GM21619 (cell line): ENCODE data around the gene KRT72.

Experiments
- ATAC-seq: cut with Tn5 transposase; IDR thresholded peaks from one replicate; pipeline ENCODE4 v1.9.1; 2021; ENCODE audit not compliant: unreplicated experiment

The KRT72 gene

DNA sequence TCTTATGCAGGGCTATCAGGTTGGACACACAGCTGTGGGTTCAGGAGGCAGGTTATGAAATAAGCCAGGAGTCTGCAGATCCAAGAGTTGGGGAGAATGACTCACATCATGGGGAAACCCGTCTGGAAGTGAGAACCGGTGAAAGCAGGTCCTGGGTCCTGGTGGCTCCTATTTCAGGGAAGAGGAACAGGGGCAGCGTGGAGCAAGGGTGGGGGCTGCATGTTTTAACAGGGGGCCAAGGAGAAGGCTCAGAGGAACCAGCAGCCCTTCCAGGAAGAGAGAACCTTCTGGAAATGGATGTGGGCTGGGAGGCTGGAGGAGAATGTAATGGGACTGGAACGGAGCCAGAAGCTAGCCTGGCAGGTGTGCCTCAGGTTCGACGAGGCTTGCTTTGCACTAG lies 19.8 kb downstream of the KRT72 start:
- ATAC-seq = no peak

DNA sequence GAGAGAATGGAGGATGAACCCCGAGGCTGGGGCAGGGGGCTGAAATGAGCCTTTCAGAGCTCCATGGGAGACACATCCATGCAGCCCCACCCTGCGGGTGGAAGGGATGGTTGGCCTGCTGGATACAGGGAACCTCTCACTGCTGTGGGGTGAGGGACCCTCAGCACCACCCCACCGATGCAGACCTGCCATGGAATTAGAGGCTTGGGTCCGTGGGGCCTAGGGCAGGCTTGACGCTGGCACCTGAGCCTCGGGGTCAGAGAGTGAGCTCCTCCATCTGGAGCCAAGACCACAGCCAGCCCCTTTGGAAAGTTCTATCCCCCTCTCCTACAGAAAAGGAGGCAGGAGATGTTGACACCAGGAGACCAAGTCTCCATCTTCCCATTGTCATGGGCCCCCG lies 20.2 kb downstream of the KRT72 start:
- no peak for ATAC-seq

DNA sequence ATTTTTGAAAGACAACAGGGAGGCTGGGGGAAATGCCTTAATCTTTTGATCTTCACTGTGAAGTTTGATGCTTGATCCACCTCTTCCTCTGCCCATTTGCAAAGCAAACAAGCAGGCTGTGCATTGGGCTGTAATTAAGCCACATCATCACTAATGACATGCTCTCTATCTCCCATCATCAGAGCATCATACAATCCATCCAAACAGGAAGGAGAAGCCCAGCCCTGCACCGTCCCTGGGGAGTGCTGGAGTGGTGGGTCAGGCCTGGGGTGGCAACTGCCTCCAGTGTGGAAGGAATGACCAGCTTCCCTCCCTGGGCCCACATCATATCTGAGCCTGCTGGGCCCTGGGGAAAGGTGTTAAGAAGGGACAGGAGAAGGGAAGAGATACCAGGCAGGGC lies 20.8 kb downstream of the KRT72 start:
- no peak for ATAC-seq

DNA sequence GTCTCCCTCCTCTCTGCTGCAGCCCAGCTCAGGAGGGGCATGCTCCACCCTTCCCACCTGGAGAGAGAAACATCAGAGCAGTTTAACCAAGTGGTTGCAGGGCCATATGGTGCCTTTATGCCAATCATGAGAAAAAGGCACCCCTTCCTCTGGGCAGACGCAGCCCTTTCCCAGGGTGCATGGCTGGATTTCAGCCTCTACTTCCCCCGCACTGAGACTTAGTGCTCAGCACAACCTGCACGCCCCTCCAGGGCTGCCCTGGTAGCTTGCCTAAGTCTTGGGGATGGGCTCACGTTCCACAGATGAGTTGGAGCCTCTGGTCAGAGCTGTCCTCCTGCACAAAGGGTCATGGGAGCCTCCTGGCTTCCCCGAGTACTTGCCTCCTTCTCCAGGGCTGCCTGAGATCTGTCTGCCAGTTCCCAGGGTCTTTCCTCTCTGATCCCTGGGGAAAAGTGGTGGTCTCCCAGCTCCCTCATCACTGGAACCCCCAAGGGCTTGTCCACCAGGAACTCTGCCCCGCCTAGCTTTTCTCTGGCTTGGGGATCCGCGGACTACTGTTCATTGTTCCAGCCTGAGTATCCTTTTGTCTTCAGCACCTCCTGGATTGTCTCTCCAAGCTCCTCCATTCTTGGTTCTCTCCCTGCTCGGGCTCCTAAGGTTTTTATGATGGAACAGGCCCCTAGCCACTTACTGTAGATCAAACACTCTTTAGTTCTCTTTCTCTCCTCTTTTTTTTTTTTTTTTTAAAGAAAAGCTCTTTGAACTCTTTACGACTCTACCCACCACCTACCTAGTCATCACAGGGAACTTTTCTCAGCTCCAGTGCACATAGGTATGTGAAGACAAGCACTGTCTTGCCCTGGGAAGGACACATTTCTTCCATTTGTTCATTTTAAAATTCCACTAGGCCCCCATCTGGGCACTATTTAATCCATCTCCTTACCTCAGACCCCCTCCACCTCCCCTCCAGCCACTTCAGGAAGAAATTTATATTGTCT lies 21.5 kb downstream of the KRT72 start:
- ATAC-seq = no peak

DNA sequence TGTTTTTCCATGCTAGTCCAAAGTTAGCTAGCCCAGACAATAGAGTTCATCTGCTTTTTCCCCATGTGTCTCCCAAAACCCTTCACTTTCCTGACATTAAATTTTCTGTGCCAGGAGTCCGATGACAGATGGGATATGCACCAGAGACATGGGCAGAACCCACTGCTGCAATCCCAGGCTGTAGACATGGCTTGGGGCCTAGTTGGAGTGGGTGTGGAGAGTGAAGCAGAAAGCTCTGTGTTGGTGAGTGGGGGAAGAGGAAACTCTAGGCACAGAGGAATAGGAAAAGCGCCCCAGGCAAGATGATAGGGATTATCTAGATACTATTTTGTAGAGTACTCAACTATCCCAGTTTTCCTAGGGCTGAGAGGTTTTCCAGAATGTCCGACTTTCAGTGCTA lies 22.8 kb downstream of the KRT72 start:
- no peak for ATAC-seq

DNA sequence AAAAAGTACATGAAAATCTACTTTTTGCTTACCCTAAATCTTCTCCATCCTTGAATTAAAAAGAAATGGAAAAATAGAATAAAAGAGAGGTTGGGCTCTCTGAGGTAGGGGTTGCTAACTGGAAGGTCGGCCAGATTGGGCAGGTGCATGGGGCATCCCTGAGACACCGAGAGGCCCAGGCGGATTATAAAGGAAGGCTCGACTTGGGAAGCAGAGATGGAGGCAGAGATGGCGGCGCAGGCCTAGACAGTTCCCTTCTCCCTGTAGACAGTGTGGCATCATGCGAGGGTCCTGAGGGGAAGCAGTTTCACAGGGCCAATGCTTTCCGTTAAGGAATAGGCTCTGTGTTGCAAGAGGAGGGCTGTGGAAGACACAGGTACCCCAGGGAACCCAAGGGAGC lies 23.9 kb downstream of the KRT72 start:
- no peak for ATAC-seq

DNA sequence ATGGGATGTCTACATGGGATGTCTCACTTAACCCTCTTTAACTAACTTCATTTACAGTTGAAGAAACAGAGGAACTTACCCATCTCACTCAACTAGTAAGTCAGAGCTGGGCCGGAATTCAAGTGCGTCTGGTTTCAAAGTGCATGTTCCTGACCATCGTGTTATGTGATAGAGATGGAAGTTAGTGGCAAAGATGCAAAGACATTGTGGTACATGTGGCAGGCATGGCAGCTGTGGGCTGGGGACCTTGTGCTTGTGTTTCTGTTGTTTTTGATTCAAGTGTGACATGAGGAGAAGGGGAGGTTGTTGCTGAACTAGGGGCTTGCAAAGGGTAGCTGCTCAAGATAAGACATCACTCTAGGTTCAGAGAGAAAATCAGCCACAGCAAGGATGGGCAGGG lies 25.3 kb downstream of the KRT72 start:
- no peak for ATAC-seq

DNA sequence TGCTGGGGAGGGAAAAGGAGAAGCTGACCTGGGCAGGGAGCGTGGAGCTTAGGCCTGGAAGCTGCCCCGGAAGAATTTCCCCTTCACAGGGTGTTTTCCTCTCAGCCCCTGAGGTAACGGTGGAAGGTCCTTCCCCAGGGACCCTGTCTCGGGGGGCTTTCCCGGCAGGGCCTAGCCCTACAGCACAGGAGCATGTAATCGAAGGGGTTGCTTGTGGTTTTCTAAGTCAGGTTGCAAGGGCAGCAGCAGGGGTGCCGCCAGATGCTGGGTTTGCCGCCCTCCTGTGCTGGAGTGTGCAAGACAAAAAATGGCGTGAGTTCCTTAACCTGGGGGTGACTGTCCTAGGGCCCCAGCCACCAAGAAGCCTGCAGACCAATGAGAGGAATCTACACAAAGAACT lies 26.0 kb downstream of the KRT72 start:
- ATAC-seq = no peak

DNA sequence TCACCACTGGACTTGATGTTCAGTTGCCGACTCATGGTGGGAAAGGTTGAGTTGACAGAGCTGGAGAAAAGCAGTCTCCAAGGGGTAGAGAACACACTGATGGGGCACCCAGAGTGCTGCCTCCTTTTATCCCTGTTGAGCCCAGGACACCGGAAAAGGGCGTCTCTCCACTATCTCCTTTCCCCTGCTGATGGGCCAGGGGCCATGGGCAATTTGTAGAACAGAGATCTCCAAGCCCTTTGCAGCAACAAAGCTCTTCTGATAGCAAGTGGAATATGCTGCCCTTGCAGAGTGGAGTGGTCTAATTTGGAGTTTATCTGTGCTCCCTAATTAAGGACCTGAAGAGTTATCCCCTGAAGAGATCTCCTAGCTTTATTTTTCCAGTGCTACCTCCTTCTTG lies 27.5 kb downstream of the KRT72 start, which contains the start of gene KRT74:
TSS of gene KRT74 (minus strand) at position 101 of the 400 bp plus-strand sequence. CDS start at position 35, 66 bp downstream.
- no peak for ATAC-seq

DNA sequence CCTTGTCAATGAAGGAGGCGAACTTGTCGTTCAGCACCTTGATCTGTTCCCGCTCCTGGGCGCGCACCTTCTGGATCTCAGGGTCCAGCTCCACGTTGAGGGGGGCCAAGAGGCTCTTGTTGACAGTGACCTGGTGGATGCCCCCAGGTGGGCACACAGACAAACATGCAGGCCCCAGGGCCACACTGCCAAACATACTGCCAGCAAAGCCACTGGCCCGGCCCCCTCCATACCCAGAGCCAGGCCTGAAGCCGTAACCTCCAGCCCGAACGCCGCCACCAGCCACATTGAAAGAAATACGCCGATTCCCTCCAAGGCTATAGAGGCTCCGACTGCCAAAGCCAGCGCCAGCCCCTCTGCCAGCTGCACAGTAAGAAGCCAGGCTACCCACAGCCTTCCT lies 28.0 kb downstream of the KRT72 start:
- ATAC-seq = no peak

DNA sequence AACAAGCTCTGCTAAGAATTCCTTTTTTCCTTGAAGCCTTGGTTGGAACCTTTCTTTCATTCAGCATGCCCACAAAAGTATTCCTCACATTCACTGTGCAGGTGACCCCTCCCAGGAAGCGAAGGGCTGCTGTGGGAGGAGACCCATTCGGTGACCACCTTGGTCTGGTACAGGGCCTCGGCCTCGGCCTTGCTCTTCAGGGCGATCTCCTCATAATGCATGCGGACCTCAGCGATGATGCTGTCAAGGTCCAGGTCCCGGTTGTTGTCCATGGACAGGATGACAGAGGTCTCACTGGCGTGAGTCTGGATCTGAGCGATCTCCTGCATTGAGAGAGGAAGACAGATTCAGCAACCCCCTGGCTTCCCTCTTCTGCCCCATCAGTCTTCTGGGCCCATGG lies 30.8 kb downstream of the KRT72 start:
- ATAC-seq = no peak

DNA sequence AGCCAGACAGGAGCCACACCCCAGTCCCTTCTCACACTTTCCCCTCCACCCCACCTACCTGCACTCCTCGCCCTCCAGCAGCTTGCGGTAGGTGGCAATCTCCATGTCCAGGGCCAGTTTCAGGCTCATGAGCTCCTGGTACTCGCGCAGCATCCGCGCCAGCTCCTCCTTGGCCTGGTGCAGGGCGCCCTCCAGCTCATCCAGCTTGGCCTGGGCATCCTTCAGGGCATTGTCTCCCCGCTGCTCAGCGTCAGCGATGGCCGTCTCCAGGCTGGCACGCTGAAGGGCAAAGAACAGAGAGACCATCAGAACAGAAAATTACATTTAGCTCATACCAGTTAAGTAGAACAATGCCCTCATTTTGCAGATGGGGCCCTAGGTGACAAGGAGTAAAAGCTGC lies 33.2 kb downstream of the KRT72 start:
- no peak for ATAC-seq

DNA sequence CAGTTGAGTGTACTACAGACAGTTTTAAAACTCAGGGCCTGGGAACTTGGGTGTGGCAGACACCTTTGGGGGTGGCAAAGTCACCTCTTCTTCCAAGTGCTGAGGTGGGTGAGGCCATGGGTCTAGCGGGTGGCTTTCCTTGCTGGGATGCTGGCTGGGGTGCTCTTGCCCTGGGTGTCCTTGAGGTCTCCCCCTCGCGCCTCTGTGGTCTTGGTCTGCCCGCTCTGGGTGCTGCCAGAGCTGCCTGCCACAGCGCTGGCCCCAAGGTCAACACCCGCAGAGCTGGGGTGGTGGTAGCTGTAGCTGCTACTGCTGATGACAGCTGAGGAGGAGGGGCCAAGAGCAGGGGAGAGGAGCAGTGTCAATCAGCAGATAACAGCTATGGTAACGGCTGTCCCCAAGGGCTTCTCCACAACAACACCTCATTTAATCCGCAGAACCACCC lies 34.4 kb downstream of the KRT72 start:
- ATAC-seq = no peak

DNA sequence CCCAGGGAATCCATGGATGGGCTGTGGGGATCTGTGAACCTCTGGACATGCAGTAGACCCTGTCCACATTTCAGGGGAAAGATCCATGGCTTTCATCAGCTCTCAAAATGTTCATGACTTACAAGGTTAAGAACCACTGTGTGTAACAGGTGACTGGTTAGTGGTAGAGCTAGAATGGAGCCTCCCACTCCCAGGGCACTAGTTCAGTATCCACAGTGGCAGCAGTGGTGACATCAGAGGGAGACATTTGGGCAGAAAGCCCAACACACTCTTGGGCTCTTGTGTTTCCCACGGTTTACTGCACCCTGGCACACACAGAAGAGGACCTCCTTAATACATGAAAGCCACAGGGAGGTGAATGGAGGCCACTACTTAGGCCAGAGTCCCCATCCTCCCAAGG lies 36.7 kb downstream of the KRT72 start:
- no peak for ATAC-seq

DNA sequence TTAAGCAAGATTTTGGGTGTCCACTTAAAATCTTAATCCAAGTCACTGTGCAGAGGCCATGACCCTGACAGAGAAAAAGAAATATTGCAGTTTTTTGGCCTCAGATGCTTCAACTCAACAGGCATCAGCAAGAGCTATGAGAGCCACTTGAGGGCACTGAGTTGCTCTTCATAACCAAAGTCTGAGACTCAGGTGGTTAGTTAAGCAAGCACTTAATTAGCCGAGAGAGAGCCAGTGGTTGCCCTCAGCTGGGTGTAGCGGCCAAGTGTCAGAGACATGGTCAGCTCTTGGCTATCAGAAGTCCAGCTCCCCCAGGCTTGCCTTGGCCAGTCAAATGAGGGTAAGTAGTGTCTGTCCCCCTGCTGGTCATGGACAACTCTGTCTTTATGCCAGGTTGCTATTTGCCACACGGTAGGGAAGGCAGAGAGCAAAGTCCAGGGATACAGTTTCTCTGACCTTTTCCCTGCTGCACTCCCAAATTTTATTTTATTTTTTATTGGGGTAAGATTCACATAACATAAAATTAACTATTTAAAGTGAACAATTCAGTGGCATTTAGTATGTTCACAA lies 39.3 kb downstream of the KRT72 start:
- ATAC-seq = no peak

DNA sequence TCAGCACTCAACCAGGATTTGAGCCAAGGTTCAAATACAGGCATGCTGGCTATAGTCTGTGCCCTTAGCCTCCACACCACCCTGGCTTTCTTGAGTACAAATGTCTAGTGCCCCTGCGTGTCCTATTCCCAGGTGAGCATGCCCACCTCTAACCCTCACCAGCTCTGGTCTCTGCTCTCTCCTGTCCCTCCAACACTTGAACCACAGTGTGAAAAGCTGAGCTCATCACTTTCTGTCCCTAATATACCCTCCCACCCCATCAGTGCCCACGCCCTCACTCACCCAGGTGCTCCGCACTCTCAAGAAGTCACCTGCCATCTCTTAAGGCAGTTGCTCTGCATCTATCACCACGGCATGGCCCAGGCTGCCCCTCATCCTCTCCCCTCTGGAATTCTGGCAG lies 41.3 kb downstream of the KRT72 start:
- ATAC-seq = no peak

DNA sequence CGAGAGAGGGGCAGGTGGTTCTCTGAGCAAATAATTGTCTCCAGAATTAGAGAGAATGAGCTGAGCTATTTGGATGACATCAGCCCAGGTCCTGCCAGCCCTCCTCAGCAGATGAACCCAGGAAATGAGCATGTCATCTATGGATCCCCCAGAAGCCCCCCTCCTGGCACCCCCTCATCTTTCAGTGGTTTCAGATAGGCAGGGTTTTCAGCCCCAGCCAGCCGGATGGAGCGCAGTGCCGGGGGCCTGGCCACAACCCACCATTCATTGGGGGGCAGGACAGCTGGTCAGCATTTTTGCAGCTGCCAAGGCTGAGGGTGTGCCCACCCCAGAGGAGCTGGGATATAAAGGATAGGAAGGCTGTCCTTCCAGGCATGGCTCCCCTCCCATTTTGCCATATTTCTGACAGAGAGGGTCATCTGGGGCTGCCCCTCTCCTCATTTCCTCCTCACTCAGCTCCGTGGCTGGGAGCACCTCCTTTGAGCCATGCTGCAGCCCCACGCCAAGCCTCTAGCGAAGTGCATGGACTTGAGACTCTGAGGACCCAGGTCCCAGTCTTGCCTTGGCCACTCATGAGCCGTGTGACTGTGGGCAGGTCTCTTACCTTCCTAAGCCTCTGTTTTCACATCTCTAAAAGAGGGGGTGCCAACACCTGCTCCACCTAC lies 42.4 kb downstream of the KRT72 start:
- no peak for ATAC-seq

DNA sequence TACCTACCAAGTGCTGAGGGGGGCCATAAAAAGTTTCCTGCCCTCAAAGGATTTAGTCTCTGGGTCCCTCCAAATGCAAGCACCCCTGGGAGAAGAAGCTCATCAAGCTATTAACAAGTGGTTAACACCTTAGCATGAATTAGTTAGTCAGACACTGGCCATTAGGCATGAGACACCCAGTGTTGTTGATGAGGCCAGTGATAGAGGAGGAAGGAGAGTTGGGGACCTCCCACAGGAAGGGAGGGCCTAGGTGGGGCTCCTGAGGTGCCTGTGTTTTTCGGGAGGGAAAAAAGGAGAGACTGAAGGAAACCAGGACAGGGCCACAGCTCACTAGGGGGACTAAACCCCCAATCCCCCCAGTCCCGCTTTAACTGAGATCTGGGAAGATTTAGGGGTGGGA lies 43.8 kb downstream of the KRT72 start:
- no peak for ATAC-seq

DNA sequence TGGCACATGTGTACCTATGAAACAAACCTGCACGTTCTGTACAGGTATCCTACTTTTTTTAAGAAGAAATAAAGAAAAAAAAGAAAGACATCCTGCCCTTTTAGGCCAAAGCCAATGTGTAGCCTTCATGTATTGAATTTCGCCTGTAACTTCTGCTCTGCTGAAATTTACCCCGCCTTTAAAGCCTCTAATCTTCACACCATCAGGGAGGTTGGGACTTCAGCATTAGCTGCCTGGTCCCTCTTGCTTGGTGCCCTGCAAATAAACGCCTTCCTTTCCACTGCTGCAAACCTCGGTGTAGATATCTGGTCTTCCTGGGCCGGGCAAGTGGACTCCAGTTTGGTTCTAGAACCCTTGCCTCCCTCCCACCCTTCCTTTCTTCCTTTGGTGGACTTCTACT lies 45.7 kb downstream of the KRT72 start:
- no peak for ATAC-seq

DNA sequence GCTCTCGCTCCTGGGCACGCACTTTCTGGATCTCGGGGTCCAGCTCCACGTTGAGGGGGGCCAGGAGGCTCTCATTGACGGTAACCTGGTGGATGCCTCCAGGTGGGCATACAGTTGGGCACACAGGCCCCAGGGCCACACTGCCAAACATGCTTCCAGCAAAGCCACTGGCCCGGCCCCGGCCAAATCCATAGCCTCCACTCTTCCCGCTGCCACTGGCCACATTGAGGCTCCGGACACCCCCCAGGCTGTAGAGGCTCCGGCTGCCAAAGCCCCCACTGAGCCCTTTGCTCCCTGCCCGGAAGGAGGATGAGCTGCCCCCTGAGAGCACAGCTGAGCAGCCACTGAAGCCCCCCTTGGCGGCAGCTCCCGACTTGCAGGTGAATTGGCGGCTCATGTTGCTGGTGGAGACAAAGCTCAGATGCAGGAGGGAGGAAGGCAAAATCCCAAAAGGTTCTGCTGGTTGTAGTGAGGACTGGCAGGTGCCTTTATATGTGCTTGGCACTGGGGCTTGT lies 48.5 kb downstream of the KRT72 start, which contains the start of gene KRT71:
TSS of gene KRT71 (minus strand) at position 465 of the 515 bp plus-strand sequence. CDS start at position 397, 68 bp downstream.
- ATAC-seq = no peak

DNA sequence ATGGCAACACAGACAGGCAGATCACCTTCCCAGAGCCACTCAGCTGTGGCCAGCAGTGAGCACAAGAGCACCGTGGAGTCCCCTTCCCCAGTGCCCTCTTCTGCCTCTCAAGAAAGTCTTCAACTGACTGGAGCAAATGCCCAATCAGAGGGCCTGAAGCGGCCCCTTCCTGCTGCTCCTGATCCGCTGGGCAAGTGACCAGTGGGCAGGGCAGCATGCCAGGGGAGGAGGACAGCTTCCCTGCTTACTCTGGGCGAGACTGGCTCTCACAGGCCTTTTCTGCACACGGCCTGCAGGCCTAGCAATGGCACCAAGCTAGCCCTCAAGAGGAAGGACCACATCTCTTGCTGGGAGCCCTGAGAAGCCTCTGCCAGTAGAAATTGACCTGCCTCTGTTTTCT lies 49.2 kb downstream of the KRT72 start:
- ATAC-seq = no peak
